Activated T-cell treated with anti-CD3 and anti-CD28 coated beads for 24 hours (primary cell): ENCODE results near the gene PASK.

Source experiments
- DNase-seq: peaks from one replicate; pipeline ENCODE4 v3.0.0-alpha.2; 2020; ENCODE audit warnings: low read depth

PASK gene

GRCh38 chr2:241081190-241081642 lies 68.1 kb downstream of the PASK start:
- no peak for DNase-seq

- DNase-seq = no peak
These were observed 68.7 kb downstream of the PASK start for GRCh38 chr2:241080405-241081189.

- DNase-seq = no peak
These were observed 74.3 kb downstream of the PASK start for GRCh38 chr2:241074901-241075540.

- DNase-seq = no peak
These were observed 75.0 kb downstream of the PASK start for GRCh38 chr2:241074065-241074818.

GRCh38 chr2:241073166-241074064 lies 75.9 kb downstream of the PASK start:
- no peak for DNase-seq

GRCh38 chr2:241072553-241073165 lies 76.6 kb downstream of the PASK start:
- no peak for DNase-seq

GRCh38 chr2:241072151-241072550 lies 77.1 kb downstream of the PASK start:
- DNase-seq = no peak

- DNase-seq = no peak
These were observed 77.6 kb downstream of the PASK start for GRCh38 chr2:241071677-241072111.

- DNase-seq = no peak
These were observed 78.2 kb downstream of the PASK start for GRCh38 chr2:241070811-241071676.

- DNase-seq = no peak
These were observed 78.9 kb downstream of the PASK start for GRCh38 chr2:241070361-241070760.

- DNase-seq = no peak
These were observed 79.4 kb downstream of the PASK start for GRCh38 chr2:241069821-241070281.

GRCh38 chr2:241068942-241069810 lies 80.1 kb downstream of the PASK start:
- DNase-seq = no peak

- no peak for DNase-seq
These were observed 80.9 kb downstream of the PASK start for GRCh38 chr2:241068136-241068941.

GRCh38 chr2:241067501-241068135 lies 81.7 kb downstream of the PASK start:
- DNase-seq = no peak

GRCh38 chr2:241066893-241067341 lies 82.4 kb downstream of the PASK start:
- DNase-seq = no peak

- DNase-seq = no peak
These were observed 82.9 kb downstream of the PASK start for GRCh38 chr2:241066171-241066892.

- no peak for DNase-seq
These were observed 83.9 kb downstream of the PASK start for GRCh38 chr2:241065355-241065803.
